ENCODE measurements around the gene ADAMTS20. TPM values are rescaled to one million over a fixed set of nuclear protein-coding genes. Genes with fewer than 3 reads are reported as not detected.
"Not testable (repeated sequence)": the region's sequence is repeated elsewhere in the genome, so short reads cannot be mapped to it uniquely, and the experiment has no call there.

ADAMTS20 gene
- total RNA-seq, 4 donors from 2014 or later = not detected

DNA sequence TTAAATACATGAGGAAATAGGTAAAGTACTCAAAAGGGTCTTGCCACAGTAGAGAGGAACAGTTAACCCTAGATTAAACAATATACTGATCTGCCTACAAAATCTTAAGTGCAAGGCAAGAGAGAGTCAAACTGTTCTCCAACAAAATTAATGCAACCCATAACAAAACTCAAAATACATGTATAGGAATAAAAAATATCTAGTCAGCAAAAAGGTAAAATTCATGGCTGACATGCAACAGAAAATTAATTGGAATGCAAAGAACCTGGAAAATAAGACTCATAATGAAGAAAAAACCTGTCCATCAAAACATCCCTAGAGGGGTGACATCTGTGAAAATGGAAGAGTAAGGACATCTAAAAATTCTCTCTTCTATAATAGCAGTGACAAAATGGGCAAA, 173.6 kb downstream of the ADAMTS20 start:
- TF ChIP-seq, protein P1, sequence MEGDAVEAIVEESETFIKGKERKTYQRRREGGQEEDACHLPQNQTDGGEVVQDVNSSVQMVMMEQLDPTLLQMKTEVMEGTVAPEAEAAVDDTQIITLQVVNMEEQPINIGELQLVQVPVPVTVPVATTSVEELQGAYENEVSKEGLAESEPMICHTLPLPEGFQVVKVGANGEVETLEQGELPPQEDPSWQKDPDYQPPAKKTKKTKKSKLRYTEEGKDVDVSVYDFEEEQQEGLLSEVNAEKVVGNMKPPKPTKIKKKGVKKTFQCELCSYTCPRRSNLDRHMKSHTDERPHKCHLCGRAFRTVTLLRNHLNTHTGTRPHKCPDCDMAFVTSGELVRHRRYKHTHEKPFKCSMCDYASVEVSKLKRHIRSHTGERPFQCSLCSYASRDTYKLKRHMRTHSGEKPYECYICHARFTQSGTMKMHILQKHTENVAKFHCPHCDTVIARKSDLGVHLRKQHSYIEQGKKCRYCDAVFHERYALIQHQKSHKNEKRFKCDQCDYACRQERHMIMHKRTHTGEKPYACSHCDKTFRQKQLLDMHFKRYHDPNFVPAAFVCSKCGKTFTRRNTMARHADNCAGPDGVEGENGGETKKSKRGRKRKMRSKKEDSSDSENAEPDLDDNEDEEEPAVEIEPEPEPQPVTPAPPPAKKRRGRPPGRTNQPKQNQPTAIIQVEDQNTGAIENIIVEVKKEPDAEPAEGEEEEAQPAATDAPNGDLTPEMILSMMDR (IDR thresholded peaks at IDR 0.05) = no peak
- no peak for TF ChIP-seq POLR2A (IDR thresholded peaks at IDR 0.05)
- H3K4me3 ChIP-seq (ENCODE audit: low read depth, poor library complexity, severe bottlenecking) = no peak overlapping the region
- no peak for DNase-seq (ENCODE audit: low spot score in 2 of 2)
- intact Hi-C loops (cut with DNase I; ENCODE audit: low total_unique reads) = no loop called here

DNA sequence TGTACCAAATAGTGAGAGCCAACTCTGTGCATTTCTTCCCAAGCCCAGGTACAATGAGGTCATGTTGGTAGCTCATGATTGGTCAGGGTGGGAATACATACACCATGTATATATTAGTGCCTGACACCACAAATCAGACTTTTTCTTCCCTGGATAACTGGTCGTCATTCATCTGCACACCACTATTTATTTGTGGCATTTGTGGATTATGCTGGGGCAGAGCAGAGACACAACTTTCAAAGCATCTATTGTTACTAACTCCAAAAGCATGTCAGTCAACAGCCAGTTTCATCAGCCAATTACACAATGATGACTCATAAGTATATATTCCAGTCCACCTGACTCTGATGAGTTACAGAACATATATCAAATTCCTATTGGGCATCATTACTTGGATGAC, 181.7 kb downstream of the ADAMTS20 start:
- 62 to 74% methylated on average over 1 of the region's 1 CpG for WGBS, 2 donors

DNA sequence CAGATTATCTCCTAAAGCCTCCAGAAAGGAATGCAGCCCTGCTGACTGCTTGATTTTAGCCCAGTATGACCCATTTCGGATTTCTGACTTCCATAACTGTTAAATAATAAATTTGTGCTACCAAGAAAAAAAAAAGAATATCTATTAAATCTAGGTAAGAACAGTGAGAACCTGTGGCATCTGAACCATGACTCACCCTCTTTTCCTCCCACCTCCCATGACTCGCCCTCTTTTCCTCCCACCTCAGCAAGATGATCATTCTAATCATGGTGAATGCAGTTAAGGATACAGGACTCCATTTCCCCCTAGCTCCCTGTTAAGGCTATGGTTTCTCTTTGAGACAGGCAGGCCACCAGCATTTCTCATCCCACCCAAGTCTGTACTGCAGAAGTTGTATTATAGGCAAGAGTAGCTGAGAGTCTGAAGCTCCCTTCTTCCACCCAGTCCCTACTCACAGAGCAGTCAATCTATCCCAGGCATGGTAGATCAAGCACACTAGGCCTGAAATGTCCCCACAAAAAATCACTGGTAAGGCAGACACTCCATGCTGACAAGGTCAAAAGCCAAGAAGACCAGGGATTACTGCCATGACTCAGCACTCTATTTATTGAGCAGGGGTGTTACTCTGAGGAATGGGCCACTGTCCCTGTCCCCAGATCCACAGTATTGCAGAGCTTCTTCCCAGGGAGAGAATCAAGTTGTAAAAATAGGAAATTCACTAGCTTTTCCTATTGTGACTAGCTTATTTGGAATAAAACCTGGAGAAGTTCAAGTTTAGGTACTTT, 188.9 kb downstream of the ADAMTS20 start:
- no peak overlapping the region for H3K4me3 ChIP-seq (ENCODE audit: low read depth, poor library complexity, severe bottlenecking)
- 71 to 81% methylated on average over 2 of the region's 2 CpGs for WGBS, 2 donors
- DNase-seq (ENCODE audit: low spot score in 2 of 2) = no peak
- TF ChIP-seq, protein P1 (IDR thresholded peaks at IDR 0.05) = no peak
- TF ChIP-seq POLR2A (IDR thresholded peaks at IDR 0.05) = no peak
- intact Hi-C loops (cut with DNase I; ENCODE audit: low total_unique reads) = no loop called here

More for the DNA sequence above, 181.7 kb downstream of the ADAMTS20 start:
- no peak for TF ChIP-seq POLR2A (IDR thresholded peaks at IDR 0.05)
- TF ChIP-seq, protein P1 (IDR thresholded peaks at IDR 0.05) = no peak
- intact Hi-C loops (cut with DNase I; ENCODE audit: low total_unique reads) = no loop called here
- no peak for DNase-seq (ENCODE audit: low spot score in 2 of 2)
- H3K4me3 ChIP-seq (ENCODE audit: low read depth, poor library complexity, severe bottlenecking) = no peak overlapping the region

DNA sequence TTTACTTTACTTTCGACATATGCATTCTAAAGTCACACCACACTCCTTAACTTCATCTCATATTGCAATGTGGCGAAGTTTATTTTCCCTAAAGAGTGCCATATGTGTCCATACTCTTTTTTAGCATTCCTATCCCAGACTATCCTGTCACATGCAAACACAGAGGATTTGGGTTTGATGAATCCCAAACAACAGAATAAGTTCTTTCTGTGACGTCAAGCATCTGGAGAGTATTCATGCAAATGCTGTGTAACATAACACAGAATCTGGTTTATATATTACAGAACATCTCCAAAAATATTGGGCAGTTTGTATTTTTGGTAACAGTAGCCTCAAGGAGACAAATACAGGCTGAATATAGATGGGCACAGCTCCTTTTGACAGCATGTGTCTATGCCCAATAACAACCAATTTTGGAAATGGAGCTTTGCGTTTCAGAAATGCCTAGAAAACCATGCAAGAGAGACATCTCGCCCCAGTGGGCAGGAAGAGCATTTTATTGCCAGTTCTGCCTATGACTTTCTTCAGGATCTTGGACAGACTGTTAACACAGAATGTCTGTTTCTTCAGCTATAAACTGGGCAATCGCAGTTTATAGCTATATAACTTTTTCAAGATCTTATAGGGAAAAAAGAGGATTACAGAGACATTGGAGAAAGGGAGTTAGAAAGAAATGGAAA, 190.8 kb downstream of the ADAMTS20 start:
- TF ChIP-seq POLR2A (IDR thresholded peaks at IDR 0.05) = no peak
- TF ChIP-seq, protein P1 (IDR thresholded peaks at IDR 0.05) = no peak
- no peak overlapping the region for H3K4me3 ChIP-seq (ENCODE audit: low read depth, poor library complexity, severe bottlenecking)
- 59 to 60% methylated on average over 6 of the region's 6 CpGs for WGBS, 2 donors
- DNase-seq (ENCODE audit: low spot score in 2 of 2) = no peak
- intact Hi-C loops (cut with DNase I; ENCODE audit: low total_unique reads) = no loop called here

DNA sequence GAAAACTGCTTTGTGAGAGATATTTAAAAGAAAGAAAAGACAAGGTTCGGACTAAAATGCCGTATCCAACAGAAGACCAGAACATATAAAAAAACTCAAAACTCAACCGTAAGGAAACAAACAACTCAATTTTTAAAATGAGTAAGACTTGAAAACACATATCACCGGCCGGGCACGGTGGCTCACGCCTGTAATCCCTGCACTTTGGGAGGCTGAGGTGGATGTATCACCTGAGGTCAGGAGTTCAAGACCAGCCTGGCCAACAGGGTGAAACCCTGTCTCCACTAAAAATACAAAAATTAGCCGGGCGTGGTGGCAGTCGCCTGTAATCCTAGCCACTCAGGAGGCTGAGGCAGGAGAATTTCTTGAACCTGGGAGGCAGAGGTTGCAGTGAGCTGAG, 192.0 kb downstream of the ADAMTS20 start:
- H3K4me3 ChIP-seq (ENCODE audit: low read depth, poor library complexity, severe bottlenecking); intact Hi-C loops (cut with DNase I; ENCODE audit: low total_unique reads); DNase-seq (ENCODE audit: low spot score in 2 of 2): not testable (repeated sequence)
- 91 to 92% methylated on average over 10 of the region's 10 CpGs for WGBS, 2 donors

DNA sequence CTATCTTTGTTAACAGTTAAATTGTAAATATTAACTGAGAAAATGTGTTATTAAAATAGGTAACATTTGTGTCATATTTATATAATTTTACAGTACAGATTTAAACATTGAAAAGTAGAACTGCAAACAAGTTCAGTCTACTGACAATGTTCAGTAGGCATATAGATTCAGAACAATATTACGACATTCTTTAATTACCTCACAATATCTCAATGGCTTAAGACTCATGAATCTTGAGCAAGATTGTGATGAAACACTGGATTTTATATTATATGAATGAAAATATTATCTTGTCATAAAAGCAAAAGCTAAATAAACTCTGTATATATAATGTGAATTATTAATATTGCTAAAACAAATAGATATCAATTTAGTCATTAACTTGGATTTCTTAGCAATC, 194.9 kb downstream of the ADAMTS20 start:
- WGBS, 2 donors = 94 to 95% methylated on average over 1 of the region's 1 CpG
- intact Hi-C loops (cut with DNase I; ENCODE audit: low total_unique reads) = no loop called here
- H3K4me3 ChIP-seq (ENCODE audit: low read depth, poor library complexity, severe bottlenecking) = no peak overlapping the region
- no peak for TF ChIP-seq POLR2A (IDR thresholded peaks at IDR 0.05)
- TF ChIP-seq, protein P1 (IDR thresholded peaks at IDR 0.05) = no peak
- DNase-seq (ENCODE audit: low spot score in 2 of 2) = no peak
